Fibroblast of the aortic adventitia (primary cell): ENCODE results near the gene F7. TPM values are rescaled to one million over a fixed set of nuclear protein-coding genes. Genes with fewer than 3 reads are reported as not detected.

Experiments
- DNase-seq: peaks from one replicate; pipeline ENCODE4 v3.0.0-alpha.2; 2010; ENCODE audit warnings: low read depth
- H3K4me3 ChIP-seq: 2 replicates; pipeline ENCODE4 v1.5.1; 2011; ENCODE audit warnings: low read depth, mild to moderate bottlenecking, control low read depth, low read length, moderate library complexity
- total RNA-seq: library from RNA; depleted of rRNA; stranded (reverse); fragments of >200 nt; gene quantifications from 2 replicates; pipeline ENCODE4 v1.2.3, GENCODE V29; 2012; ENCODE audit warnings: low replicate concordance
- TF ChIP-seq, protein P1 (sequence below): IDR thresholded peaks from 2 replicates; pipeline ENCODE4 v1.5.1; 2011; ENCODE audit warnings: mild to moderate bottlenecking, low read length, control low read depth, inconsistent platforms; ENCODE audit not compliant: insufficient read depth

The F7 gene
- total RNA-seq, 1 donor, result under 0.01 TPM

GRCh38 chr13:113125506-113126264, 20.1 kb downstream of the F7 start:
- TF ChIP-seq, protein P1, sequence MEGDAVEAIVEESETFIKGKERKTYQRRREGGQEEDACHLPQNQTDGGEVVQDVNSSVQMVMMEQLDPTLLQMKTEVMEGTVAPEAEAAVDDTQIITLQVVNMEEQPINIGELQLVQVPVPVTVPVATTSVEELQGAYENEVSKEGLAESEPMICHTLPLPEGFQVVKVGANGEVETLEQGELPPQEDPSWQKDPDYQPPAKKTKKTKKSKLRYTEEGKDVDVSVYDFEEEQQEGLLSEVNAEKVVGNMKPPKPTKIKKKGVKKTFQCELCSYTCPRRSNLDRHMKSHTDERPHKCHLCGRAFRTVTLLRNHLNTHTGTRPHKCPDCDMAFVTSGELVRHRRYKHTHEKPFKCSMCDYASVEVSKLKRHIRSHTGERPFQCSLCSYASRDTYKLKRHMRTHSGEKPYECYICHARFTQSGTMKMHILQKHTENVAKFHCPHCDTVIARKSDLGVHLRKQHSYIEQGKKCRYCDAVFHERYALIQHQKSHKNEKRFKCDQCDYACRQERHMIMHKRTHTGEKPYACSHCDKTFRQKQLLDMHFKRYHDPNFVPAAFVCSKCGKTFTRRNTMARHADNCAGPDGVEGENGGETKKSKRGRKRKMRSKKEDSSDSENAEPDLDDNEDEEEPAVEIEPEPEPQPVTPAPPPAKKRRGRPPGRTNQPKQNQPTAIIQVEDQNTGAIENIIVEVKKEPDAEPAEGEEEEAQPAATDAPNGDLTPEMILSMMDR, result no peak
- DNase-seq, result no peak
- no peak overlapping the region for H3K4me3 ChIP-seq

GRCh38 chr13:113126265-113127150, 20.9 kb downstream of the F7 start:
- DNase-seq, result no peak
- TF ChIP-seq, protein P1, result no peak
- no peak overlapping the region for H3K4me3 ChIP-seq

GRCh38 chr13:113129480-113129879, 23.9 kb downstream of the F7 start:
- TF ChIP-seq, protein P1, result no peak
- H3K4me3 ChIP-seq, result no peak overlapping the region
- no peak for DNase-seq

- TF ChIP-seq, protein P1, result no peak
- DNase-seq, result no peak
- H3K4me3 ChIP-seq, result no peak overlapping the region
Observed at GRCh38 chr13:113129921-113130750, 24.5 kb downstream of the F7 start.

GRCh38 chr13:113135281-113135760, 29.7 kb downstream of the F7 start:
- DNase-seq, result no peak
- no peak overlapping the region for H3K4me3 ChIP-seq
- TF ChIP-seq, protein P1, result no peak

DNA sequence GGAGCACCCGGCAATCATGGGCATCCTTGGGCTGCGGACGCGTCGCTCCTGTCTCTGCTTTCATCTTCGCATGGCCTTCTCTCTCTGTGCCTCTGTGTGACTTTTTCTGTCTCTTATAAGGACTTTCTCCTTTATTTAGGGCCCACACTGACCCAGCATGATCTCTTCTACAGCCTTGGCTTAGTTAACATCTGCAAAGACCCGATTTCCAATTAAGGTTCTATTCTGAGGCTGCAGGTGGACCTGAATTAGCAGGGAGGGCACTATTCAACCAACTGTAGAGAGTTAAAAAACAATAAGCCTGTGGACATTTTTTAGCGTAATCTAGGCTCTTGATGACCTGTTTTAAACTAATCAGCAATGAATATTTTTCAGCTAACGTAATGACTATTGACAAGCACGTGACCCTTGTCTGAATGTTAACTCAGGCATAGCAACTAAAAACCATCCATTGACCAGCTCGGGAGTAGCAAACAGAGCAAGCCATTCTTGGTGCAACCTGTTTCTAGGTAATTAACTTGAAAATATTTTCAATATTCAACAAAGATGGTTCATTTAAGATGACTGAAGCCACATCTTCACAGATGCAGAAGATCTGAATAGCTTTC, 32.2 kb downstream of the F7 start:
- no peak for DNase-seq
- no peak overlapping the region for H3K4me3 ChIP-seq
- TF ChIP-seq, protein P1, result no peak
